GM12873 (cell line): ENCODE data around the gene GDF10.

ENCODE experiments used
- CTCF ChIP-seq: IDR thresholded peaks from 2 replicates; pipeline ENCODE4 v1.5.1; 2012; ENCODE audit warnings: low read depth, mild to moderate bottlenecking, moderate library complexity, low read length, control low read depth; ENCODE audit not compliant: insufficient read depth; ENCODE audit errors: missing control alignments

Gene GDF10

GRCh38 chr10:47276576-47277351, 23.2 kb upstream of the GDF10 start:
- no peak for TF ChIP-seq CTCF

- TF ChIP-seq CTCF: no peak
Observed at GRCh38 chr10:47277352-47278151, 22.4 kb upstream of the GDF10 start.

- TF ChIP-seq CTCF: no peak
Observed at GRCh38 chr10:47278152-47278473, 21.9 kb upstream of the GDF10 start.

- no peak for TF ChIP-seq CTCF
Observed at GRCh38 chr10:47278720-47279119, 21.3 kb upstream of the GDF10 start.

GRCh38 chr10:47279276-47279675, 20.7 kb upstream of the GDF10 start:
- TF ChIP-seq CTCF: no peak

GRCh38 chr10:47282005-47282656, 17.9 kb upstream of the GDF10 start:
- no peak for TF ChIP-seq CTCF

GRCh38 chr10:47282657-47283018, 17.4 kb upstream of the GDF10 start:
- no peak for TF ChIP-seq CTCF
